IPS-20b (cell line): ENCODE results near the gene TBC1D13.

Experiments used
- H3K27ac ChIP-seq: one replicate; pipeline ENCODE4 v1.5.1; 2013; ENCODE audit warnings: low read length
- H3K27me3 ChIP-seq: 2 replicates; pipeline ENCODE4 v1.6.1; 2013; ENCODE audit warnings: mild to moderate bottlenecking, low read length, inconsistent platforms; ENCODE audit not compliant: insufficient read depth
- H3K36me3 ChIP-seq: 2 replicates; pipeline ENCODE4 v1.6.1; 2013; ENCODE audit warnings: low read depth, mild to moderate bottlenecking, inconsistent platforms, low read length, moderate library complexity; ENCODE audit not compliant: insufficient read depth
- H3K4me1 ChIP-seq: 2 replicates; pipeline ENCODE4 v1.6.1; 2013; ENCODE audit warnings: mild to moderate bottlenecking, control low read depth, inconsistent platforms, low read length, moderate library complexity; ENCODE audit not compliant: insufficient read depth
- H3K4me3 ChIP-seq: 2 replicates; pipeline ENCODE4 v1.5.1; 2013; ENCODE audit warnings: mild to moderate bottlenecking, low read length, inconsistent platforms
- H3K9ac ChIP-seq: 2 replicates; pipeline ENCODE4 v1.6.1; 2013; ENCODE audit warnings: low read depth, mild to moderate bottlenecking, inconsistent platforms, low read length, moderate library complexity
- H3K9me3 ChIP-seq: 2 replicates; pipeline ENCODE4 v1.6.1; 2013; ENCODE audit warnings: mild to moderate bottlenecking, low read depth, low read length, inconsistent platforms; ENCODE audit not compliant: insufficient read depth

TBC1D13 gene

DNA sequence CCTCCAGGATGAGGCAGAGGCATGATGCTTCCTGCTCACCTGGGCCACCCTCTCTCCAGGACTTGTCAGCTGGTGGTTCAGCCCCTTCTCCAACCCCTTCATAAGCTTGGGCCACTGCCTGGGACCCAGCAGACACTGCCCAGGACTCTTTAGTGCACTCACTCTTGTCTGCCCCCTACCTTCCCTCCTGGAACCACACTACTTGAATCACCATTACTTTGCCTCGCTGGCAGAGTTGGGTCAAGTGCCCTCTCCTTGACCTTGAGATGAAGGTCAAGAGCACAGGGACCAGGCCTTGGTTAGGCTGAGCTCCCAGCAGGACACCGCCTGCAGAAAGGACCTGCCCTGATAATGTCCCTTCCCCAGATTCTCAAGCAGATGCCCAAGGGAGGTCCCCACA, 22.8 kb downstream of the TBC1D13 start:
- peaks cover 29% of the 10 kb centered on the region for H3K36me3 ChIP-seq
- no peak overlapping the region for H3K9ac ChIP-seq
- H3K4me3 ChIP-seq: no peak overlapping the region
- H3K4me1 ChIP-seq: no peaks in the 10 kb centered on the region
- H3K27me3 ChIP-seq: no peaks in the 10 kb centered on the region
- no peaks in the 10 kb centered on the region for H3K9me3 ChIP-seq
- H3K27ac ChIP-seq: no peak overlapping the region

GRCh38 chr9:128810873-128811272, 23.8 kb downstream of the TBC1D13 start:
- Histone ChIP-seq H3K4me3 (no peak overlapping the region), H3K9me3 (no peaks in the 10 kb centered on the region), H3K4me1 (no peaks in the 10 kb centered on the region), H3K36me3 (peaks cover 19% of the 10 kb centered on the region), H3K27me3 (no peaks in the 10 kb centered on the region), H3K9ac (no peak overlapping the region), H3K27ac (no peak overlapping the region)

GRCh38 chr9:128818099-128818838, 31.2 kb downstream of the TBC1D13 start, which contains the start of gene ENDOG:
Gene ENDOG (plus strand): TSS chr9:128818500. CDS start chr9:128818685, 185 bp downstream.
- Histone ChIP-seq H3K27me3 (no peaks in the 10 kb centered on the region), H3K4me1 (no peaks in the 10 kb centered on the region), H3K4me3 (peak within 1 kb of the TSS; percentile 67), H3K9me3 (no peaks in the 10 kb centered on the region), H3K9ac (no peak within 1 kb of the TSS; the same call in 1 of the 2 replicates), H3K36me3 (peaks cover 22% of the 10 kb centered on the region), H3K27ac (no peak within 1 kb of the TSS)

GRCh38 chr9:128818839-128819715, 32.0 kb downstream of the TBC1D13 start:
- Histone ChIP-seq H3K27ac (no peak overlapping the region), H3K9ac (no peak overlapping the region), H3K4me3 (peak overlapping the region; percentile 67), H3K4me1 (no peaks in the 10 kb centered on the region), H3K36me3 (peaks cover 29% of the 10 kb centered on the region), H3K27me3 (no peaks in the 10 kb centered on the region), H3K9me3 (no peaks in the 10 kb centered on the region)

DNA sequence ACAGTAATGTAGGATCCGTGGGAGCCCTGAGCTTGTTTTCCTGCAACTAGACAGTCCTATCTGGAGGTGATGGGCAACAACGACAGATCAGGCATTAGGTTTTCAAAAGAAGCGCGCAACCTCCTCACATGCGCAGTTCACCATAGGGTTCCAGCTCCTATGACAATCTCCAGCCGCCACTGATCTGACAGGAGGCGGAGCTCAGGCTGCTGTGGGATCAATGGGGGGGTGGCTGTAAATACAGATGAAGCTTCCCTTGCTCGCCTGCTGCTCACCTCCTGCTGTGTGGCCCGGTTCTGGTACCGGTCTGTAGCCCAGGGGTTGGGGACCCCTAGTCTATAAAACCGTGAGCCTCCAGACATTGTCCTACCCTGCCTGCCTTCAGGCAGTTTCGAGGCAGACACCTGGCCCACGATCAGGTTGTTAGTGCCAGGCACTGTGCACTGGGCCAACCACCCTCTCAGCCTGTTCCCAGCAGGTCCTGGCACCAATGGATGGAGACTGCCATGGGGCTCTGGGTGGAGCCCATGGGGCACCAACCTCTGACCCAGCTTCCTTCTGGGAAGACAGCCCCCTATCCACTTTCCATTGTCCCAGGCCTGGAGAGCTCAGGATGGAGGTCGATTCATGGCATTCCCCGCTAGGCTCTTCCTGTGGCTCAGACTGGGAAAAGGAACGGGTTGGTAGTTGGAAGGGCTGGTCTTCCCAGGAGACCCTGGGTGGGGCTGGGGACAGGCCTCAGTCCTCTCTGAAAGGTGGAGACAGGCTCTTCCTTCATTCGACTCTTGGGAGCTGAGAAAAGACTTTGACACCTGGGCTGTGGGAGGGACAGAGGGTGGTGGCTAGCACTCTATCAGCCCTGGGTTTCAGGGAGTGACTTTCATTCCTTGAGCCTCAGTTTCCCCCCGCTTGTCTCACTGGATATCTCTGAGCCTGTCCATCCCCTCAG, 32.9 kb downstream of the TBC1D13 start:
- Histone ChIP-seq H3K9ac (no peak overlapping the region), H3K4me3 (peak overlapping the region; percentile 67; the same call in 1 of the 2 replicates), H3K27ac (no peak overlapping the region), H3K9me3 (no peaks in the 10 kb centered on the region), H3K4me1 (no peaks in the 10 kb centered on the region), H3K36me3 (peaks cover 38% of the 10 kb centered on the region), H3K27me3 (no peaks in the 10 kb centered on the region)

GRCh38 chr9:128820665-128821583, 33.9 kb downstream of the TBC1D13 start:
- no peaks in the 10 kb centered on the region for H3K27me3 ChIP-seq
- H3K27ac ChIP-seq: no peak overlapping the region
- H3K4me1 ChIP-seq: no peaks in the 10 kb centered on the region
- no peak overlapping the region for H3K9ac ChIP-seq
- no peak overlapping the region for H3K4me3 ChIP-seq
- no peaks in the 10 kb centered on the region for H3K9me3 ChIP-seq
- peaks cover 47% of the 10 kb centered on the region for H3K36me3 ChIP-seq

DNA sequence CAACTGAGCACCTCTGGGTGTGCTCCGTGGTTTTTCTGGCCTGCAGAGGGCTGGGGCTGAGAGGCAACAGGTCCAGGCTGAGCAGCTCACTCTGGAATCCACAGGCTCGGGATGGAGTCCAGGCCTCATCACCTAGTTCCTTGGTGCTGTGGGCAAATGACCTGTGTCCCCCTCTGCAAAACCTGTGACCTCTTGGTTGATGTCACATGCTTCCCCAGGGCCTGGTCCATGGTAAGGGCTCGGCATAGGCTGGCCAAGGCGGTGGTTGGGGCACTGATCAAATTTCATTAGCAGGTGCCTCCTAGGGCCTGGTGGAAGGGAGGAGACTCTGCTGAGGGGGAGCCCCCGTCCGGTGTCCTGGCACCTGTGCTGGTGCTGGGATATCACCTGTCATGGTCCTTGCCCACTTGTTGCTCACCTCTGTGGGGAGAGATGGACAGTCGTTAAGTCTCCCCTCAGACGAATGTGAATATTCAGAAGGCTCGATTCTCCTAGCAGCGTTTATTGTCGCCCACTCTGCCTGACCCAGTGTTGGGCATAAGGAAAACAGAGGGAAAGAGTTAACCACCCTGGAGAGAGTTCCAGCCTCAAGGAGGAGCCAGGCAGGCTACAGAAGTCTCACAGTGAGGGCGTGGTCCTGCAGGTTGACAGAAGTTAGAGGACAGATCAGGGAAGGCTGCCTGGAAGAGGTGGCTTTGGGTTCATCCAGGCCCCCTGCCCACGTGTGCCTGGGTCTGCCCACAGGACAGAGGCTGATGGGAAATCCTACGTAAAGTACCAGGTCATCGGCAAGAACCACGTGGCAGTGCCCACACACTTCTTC, 34.7 kb downstream of the TBC1D13 start:
- no peaks in the 10 kb centered on the region for H3K9me3 ChIP-seq
- no peaks in the 10 kb centered on the region for H3K27me3 ChIP-seq
- no peaks in the 10 kb centered on the region for H3K4me1 ChIP-seq
- H3K4me3 ChIP-seq: no peak overlapping the region
- peaks cover 56% of the 10 kb centered on the region for H3K36me3 ChIP-seq
- no peak overlapping the region for H3K27ac ChIP-seq
- H3K9ac ChIP-seq: no peak overlapping the region

GRCh38 chr9:128822407-128823042, 35.5 kb downstream of the TBC1D13 start:
- Histone ChIP-seq H3K9me3 (no peaks in the 10 kb centered on the region), H3K4me3 (no peak overlapping the region), H3K27ac (no peak overlapping the region), H3K36me3 (peaks cover 63% of the 10 kb centered on the region), H3K4me1 (no peaks in the 10 kb centered on the region), H3K27me3 (no peaks in the 10 kb centered on the region), H3K9ac (no peak overlapping the region)

- no peak overlapping the region for H3K27ac ChIP-seq
- no peak overlapping the region for H3K4me3 ChIP-seq
- H3K36me3 ChIP-seq: peaks cover 70% of the 10 kb centered on the region
- 0 out of 2 replicates have a peak, but pooled peaks cover under 1% of the 10 kb centered on the region for H3K4me1 ChIP-seq
- no peaks in the 10 kb centered on the region for H3K27me3 ChIP-seq
- no peaks in the 10 kb centered on the region for H3K9me3 ChIP-seq
- no peak overlapping the region for H3K9ac ChIP-seq
Observed at GRCh38 chr9:128823362-128823902, 36.4 kb downstream of the TBC1D13 start.
